Tibial nerve (tissue), 4 donors: ENCODE measurements around the gene DNASE1L3. TPM values are rescaled to one million over a fixed set of nuclear protein-coding genes. Genes with fewer than 3 reads are reported as not detected.
A peak's percentile ranks its signal among the peaks of the same experiment; 100 is the strongest.

Experiments used
- DNase-seq, 2 donors: peaks; one replicate each; pipeline ENCODE4 v3.0.0-alpha.2; 2019; ENCODE audit warnings: low spot score in 2 of 2
- H3K27ac ChIP-seq, 4 donors: fragments of 200-600 bp; sonication (generic) in 3 of 4; one replicate each; pipeline ENCODE4 v1.5.1; 2017 to 2019; ENCODE audit warnings: mild to moderate bottlenecking in 1 of 4
- H3K27me3 ChIP-seq, 2 donors: fragments of 200-600 bp; sonication (generic) in 1 of 2; one replicate each; pipeline versions ENCODE4 v1.5.1 to v1.6.0; 2017 to 2019
- H3K36me3 ChIP-seq, 3 donors: fragments of 200-600 bp; sonication (generic); one replicate each; pipeline ENCODE4 v1.5.1; 2018 to 2019
- H3K4me1 ChIP-seq, 4 donors: fragments of 200-600 bp; sonication (generic) in 3 of 4; one replicate each; pipeline ENCODE4 v1.5.1; 2017 to 2019
- H3K4me3 ChIP-seq, 4 donors: fragments of 200-600 bp; sonication (generic) in 3 of 4; one replicate each; pipeline ENCODE4 v1.5.1; 2017 to 2019; ENCODE audit warnings: mild to moderate bottlenecking in 1 of 4, moderate library complexity in 1 of 4
- H3K9me3 ChIP-seq, 4 donors: fragments of 200-600 bp; sonication (generic) in 3 of 4; one replicate each; pipeline ENCODE4 v1.5.1; 2017 to 2019
- EP300 ChIP-seq, 2 donors: sonication (generic); formaldehyde crosslinking; IDR thresholded peaks; one replicate each; pipeline ENCODE4 v1.6.1; 2017; ENCODE audit warnings: antibody characterized with exemption in 2 of 2, mild to moderate bottlenecking in 1 of 2
- POLR2A ChIP-seq, 2 donors: fragments of 450-650 bp; IDR thresholded peaks; one replicate each; pipeline ENCODE4 v1.6.1; 2017; ENCODE audit warnings: antibody characterized with exemption in 2 of 2, mild to moderate bottlenecking in 2 of 2, moderate library complexity in 2 of 2
- WGBS, 2 donors: methylation state at CpG; one replicate each; pipeline ENCODE4 v1.1.5; 2018; 5-methylcytosine and 5-hydroxymethylcytosine counted together
- total RNA-seq, 4 donors: library from RNA; depleted of rRNA; stranded (reverse); fragments of >200 nt; gene quantifications; one replicate each; pipeline ENCODE4 v1.1.0, GENCODE V29; 2016
- TF ChIP-seq, protein P1 (sequence below), 5 experiments: fragments of 200-600 bp in 3 of 5; fragments of 450-650 bp in 2 of 5; sonication (generic) in 3 of 5; IDR thresholded peaks; one replicate each; pipeline ENCODE4 v1.5.1; 2016 to 2019; ENCODE audit warnings: antibody characterized with exemption in 5 of 5, mild to moderate bottlenecking in 3 of 5, moderate library complexity in 2 of 5

The DNASE1L3 gene
- total RNA-seq, 4 donors from 2014 or later = 0.39 to 12.9 (median 1.5) TPM

DNA sequence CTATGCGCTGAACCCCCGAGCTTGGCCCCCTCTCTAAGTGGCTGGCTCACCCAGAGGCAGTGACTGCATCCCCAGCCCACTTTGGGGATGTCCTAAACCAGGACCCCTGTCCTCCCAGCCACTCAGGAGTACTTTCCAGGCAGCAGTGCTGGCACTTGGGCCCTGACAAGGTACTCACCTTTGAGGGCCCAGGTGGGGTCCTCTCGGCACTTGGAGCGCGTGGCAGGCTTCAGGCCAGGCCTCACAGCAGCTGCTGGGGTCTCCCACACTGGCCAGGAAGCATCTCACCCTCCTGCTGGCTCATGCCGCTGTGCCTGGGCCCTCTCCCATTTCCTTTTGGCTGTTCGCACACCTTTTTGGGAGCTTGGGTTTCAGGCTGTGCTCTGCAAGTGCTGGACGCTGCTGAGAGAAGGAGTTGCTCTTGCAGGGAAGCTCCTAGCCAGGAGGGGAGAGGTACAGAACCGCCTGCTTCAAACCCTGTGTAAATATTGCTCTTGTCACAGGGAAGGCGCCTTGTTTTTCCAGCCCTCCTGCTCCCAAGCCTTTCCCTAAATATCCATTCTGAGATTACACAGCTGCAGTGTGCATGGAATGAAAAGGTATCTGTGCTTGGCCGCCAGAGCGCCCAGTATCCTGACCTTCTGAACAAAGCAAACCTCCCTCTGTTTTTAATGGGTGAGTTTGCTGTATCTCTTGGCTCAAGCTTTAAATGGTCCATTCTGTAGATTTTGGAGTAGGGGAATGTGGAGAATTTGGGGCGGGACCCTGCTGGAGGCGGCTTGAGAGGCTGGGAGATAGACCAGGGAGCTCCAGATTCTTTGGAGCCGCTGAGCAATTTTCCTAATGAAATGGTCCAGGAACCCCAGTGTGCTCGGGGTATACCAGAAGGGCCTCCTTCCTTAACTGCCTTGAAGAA lies 45.6 kb downstream of the DNASE1L3 start:
- Histone ChIP-seq H3K4me3 (no peak overlapping the region), H3K9me3 (no peaks in the 10 kb centered on the region), H3K27ac (peak overlapping the region; percentile 41 to 87 (median 66)), H3K36me3 (peaks cover 0 to 34% (median 4%) of the 10 kb centered on the region in 3 donors), H3K4me1 (peaks cover 0 to 66% (median 32%) of the 10 kb centered on the region in 4 donors), H3K27me3 (no peaks in the 10 kb centered on the region)
- WGBS, 2 donors = 36 to 41% methylated on average over 14 to 15 of the region's 16 CpGs
- DNase-seq = no peak
- TF ChIP-seq, protein P1, sequence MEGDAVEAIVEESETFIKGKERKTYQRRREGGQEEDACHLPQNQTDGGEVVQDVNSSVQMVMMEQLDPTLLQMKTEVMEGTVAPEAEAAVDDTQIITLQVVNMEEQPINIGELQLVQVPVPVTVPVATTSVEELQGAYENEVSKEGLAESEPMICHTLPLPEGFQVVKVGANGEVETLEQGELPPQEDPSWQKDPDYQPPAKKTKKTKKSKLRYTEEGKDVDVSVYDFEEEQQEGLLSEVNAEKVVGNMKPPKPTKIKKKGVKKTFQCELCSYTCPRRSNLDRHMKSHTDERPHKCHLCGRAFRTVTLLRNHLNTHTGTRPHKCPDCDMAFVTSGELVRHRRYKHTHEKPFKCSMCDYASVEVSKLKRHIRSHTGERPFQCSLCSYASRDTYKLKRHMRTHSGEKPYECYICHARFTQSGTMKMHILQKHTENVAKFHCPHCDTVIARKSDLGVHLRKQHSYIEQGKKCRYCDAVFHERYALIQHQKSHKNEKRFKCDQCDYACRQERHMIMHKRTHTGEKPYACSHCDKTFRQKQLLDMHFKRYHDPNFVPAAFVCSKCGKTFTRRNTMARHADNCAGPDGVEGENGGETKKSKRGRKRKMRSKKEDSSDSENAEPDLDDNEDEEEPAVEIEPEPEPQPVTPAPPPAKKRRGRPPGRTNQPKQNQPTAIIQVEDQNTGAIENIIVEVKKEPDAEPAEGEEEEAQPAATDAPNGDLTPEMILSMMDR (IDR thresholded peaks at IDR 0.05) = no peak
- TF ChIP-seq EP300 (IDR thresholded peaks at IDR 0.05) (no peak), POLR2A (IDR thresholded peaks at IDR 0.05) (no peak)

- Histone ChIP-seq H3K9me3 (no peaks in the 10 kb centered on the region), H3K27ac (peak overlapping the region; percentile 41 to 87 (median 66)), H3K4me3 (no peak overlapping the region), H3K36me3 (peaks cover 0 to 27% (median 0%) of the 10 kb centered on the region in 3 donors), H3K4me1 (peaks cover 0 to 72% (median 37%) of the 10 kb centered on the region in 4 donors), H3K27me3 (no peaks in the 10 kb centered on the region)
- WGBS, 2 donors = 34 to 50% methylated on average over 7 to 12 of the region's 12 CpGs
- TF ChIP-seq, protein P1 (IDR thresholded peaks at IDR 0.05) = no peak
- TF ChIP-seq POLR2A (IDR thresholded peaks at IDR 0.05) = no peak
- TF ChIP-seq EP300 (IDR thresholded peaks at IDR 0.05) = peak in 1 of 2 donors; percentile 67
- no peak for DNase-seq
Measured at GRCh38 chr3:58164199-58164879, 46.4 kb downstream of the DNASE1L3 start.

GRCh38 chr3:58163234-58163633 lies 47.5 kb downstream of the DNASE1L3 start:
- H3K27ac ChIP-seq = peak overlapping the region in 2 of 4 donors; percentile 84 to 87
- no peaks in the 10 kb centered on the region for H3K9me3 ChIP-seq
- peaks cover 0 to 31% (median 0%) of the 10 kb centered on the region in 3 donors for H3K36me3 ChIP-seq
- TF ChIP-seq POLR2A (IDR thresholded peaks at IDR 0.05) = no peak
- no peak for TF ChIP-seq EP300 (IDR thresholded peaks at IDR 0.05)
- TF ChIP-seq, protein P1 (IDR thresholded peaks at IDR 0.05) = no peak
- WGBS, 2 donors = 83 to 89% methylated on average over 14 of the region's 14 CpGs
- H3K4me1 ChIP-seq = peaks cover 0 to 76% (median 37%) of the 10 kb centered on the region in 4 donors
- no peak for DNase-seq
- H3K4me3 ChIP-seq = no peak overlapping the region
- no peaks in the 10 kb centered on the region for H3K27me3 ChIP-seq

- no peaks in the 10 kb centered on the region for H3K27me3 ChIP-seq
- peak; percentile 51 to 83 for DNase-seq
- H3K27ac ChIP-seq = peak overlapping the region in 3 of 4 donors; percentile 28 to 87 (median 84)
- H3K4me3 ChIP-seq = no peak overlapping the region
- H3K36me3 ChIP-seq = peaks cover 0 to 32% (median 0%) of the 10 kb centered on the region in 3 donors
- 72 to 77% methylated on average over 11 of the region's 11 CpGs for WGBS, 2 donors
- TF ChIP-seq, protein P1 (IDR thresholded peaks at IDR 0.05) = no peak
- TF ChIP-seq POLR2A (IDR thresholded peaks at IDR 0.05) (no peak), EP300 (IDR thresholded peaks at IDR 0.05) (peak in 1 of 2 donors; percentile 79)
- H3K9me3 ChIP-seq = no peaks in the 10 kb centered on the region
- H3K4me1 ChIP-seq = peaks cover 0 to 64% (median 31%) of the 10 kb centered on the region in 4 donors
Measured at GRCh38 chr3:58161435-58162398, 49.1 kb downstream of the DNASE1L3 start.
